HG02571 (cell line): ENCODE measurements around the gene GPD2.
A peak's percentile ranks its signal among the peaks of the same experiment; 100 is the strongest.
"Not testable (repeated sequence)": the region's sequence is repeated elsewhere in the genome, so short reads cannot be mapped to it uniquely, and the experiment has no call there.

Experiments
- ATAC-seq: cut with Tn5 transposase; IDR thresholded peaks from one replicate; pipeline ENCODE4 v1.9.1; 2021; ENCODE audit warnings: mild to moderate bottlenecking, moderate library complexity; ENCODE audit not compliant: unreplicated experiment

GPD2 gene

GRCh38 chr2:156473445-156473844 lies 37.3 kb downstream of the GPD2 start:
- no peak for ATAC-seq

GRCh38 chr2:156474401-156474800 lies 38.2 kb downstream of the GPD2 start:
- no peak for ATAC-seq

- no peak for ATAC-seq
Observed at GRCh38 chr2:156476021-156476849, 40.1 kb downstream of the GPD2 start.

- peak; percentile 64 for ATAC-seq
Observed at GRCh38 chr2:156476850-156477206, 40.6 kb downstream of the GPD2 start.

GRCh38 chr2:156480376-156480775 lies 44.2 kb downstream of the GPD2 start:
- ATAC-seq = no peak

GRCh38 chr2:156481312-156481711 lies 45.1 kb downstream of the GPD2 start:
- no peak for ATAC-seq

GRCh38 chr2:156483741-156484173 lies 47.6 kb downstream of the GPD2 start:
- no peak for ATAC-seq

GRCh38 chr2:156486147-156486546 lies 50.0 kb downstream of the GPD2 start:
- ATAC-seq = no peak

GRCh38 chr2:156486614-156487013 lies 50.4 kb downstream of the GPD2 start:
- ATAC-seq = no peak

- no peak for ATAC-seq
Observed at GRCh38 chr2:156489195-156489594, 53.0 kb downstream of the GPD2 start.

GRCh38 chr2:156489750-156490465 lies 53.7 kb downstream of the GPD2 start:
- no peak for ATAC-seq

- ATAC-seq = no peak
Observed at GRCh38 chr2:156490466-156490840, 54.3 kb downstream of the GPD2 start.

GRCh38 chr2:156491176-156491575 lies 55.0 kb downstream of the GPD2 start:
- ATAC-seq = no peak

GRCh38 chr2:156492979-156493378 lies 56.8 kb downstream of the GPD2 start:
- no peak for ATAC-seq

- not testable (repeated sequence) for ATAC-seq
Observed at GRCh38 chr2:156495998-156496397, 59.8 kb downstream of the GPD2 start.

GRCh38 chr2:156505696-156506095 lies 69.5 kb downstream of the GPD2 start:
- ATAC-seq = no peak

- ATAC-seq = no peak
Observed at GRCh38 chr2:156511122-156511521, 74.9 kb downstream of the GPD2 start.

GRCh38 chr2:156511803-156512202 lies 75.6 kb downstream of the GPD2 start:
- peak; percentile 82 for ATAC-seq

GRCh38 chr2:156512451-156512850 lies 76.3 kb downstream of the GPD2 start:
- ATAC-seq = no peak

- no peak for ATAC-seq
Observed at GRCh38 chr2:156513219-156513618, 77.0 kb downstream of the GPD2 start.

- ATAC-seq = no peak
Observed at GRCh38 chr2:156517419-156517818, 81.2 kb downstream of the GPD2 start.

- ATAC-seq = no peak
Observed at GRCh38 chr2:156518138-156518537, 82.0 kb downstream of the GPD2 start.
